ENCODE data around the gene DACT3. TPM values are rescaled to one million over a fixed set of nuclear protein-coding genes. Genes with fewer than 3 reads are reported as not detected.

DACT3 gene
- total RNA-seq, 1 donor from 2014 or later: 11.2 TPM

DNA sequence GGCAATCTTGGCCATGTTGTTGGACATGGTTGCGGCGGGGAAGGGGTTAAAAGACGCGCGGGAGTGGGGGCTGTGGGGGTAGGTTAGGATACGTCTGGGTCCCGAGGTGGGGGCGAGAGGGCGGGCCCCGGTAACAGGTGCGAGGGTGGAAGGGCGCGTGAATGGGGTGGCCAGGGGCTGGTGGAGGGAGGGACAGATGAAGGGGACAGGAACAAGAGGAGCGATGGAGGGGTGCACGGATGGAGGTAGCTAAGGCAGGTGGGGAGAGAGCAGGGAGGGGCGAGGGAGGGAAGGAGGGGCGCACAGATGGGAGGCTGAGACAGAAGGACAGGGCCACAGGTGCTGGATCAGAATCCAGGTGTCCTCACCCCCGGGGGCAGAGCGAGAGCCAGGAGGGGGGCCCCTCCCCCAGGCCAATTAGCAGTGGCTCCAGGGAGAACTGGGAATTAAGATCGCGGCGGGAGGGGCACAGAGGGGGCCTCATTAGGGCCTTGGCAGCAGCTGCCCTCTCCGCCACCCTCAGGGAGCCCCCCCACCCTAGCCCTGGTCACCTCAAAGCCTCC, 26.2 kb downstream of the DACT3 start:
- H3K27me3 Mint-ChIP-seq (ENCODE audit: unreplicated experiment): peaks cover 6% of the 10 kb centered on the region
- H3K4me3 Mint-ChIP-seq (ENCODE audit: unreplicated experiment): peak overlapping the region; percentile 12
- no peaks in the 10 kb centered on the region for H3K9me3 Mint-ChIP-seq (ENCODE audit: unreplicated experiment)
- DNase-seq (ENCODE audit: extremely low spot score, unreplicated experiment): no peak
- no peak overlapping the region for H3K27ac Mint-ChIP-seq (ENCODE audit: unreplicated experiment)
- H3K36me3 Mint-ChIP-seq (ENCODE audit: unreplicated experiment): no peaks in the 10 kb centered on the region
- peaks cover 5% of the 10 kb centered on the region for H3K4me1 Mint-ChIP-seq (ENCODE audit: unreplicated experiment)
- TF ChIP-seq CTCF (IDR thresholded peaks at IDR 0.05): no peak

- H3K9me3 Mint-ChIP-seq (ENCODE audit: unreplicated experiment): no peaks in the 10 kb centered on the region
- DNase-seq (ENCODE audit: extremely low spot score, unreplicated experiment): peak; percentile 88
- no peaks in the 10 kb centered on the region for H3K36me3 Mint-ChIP-seq (ENCODE audit: unreplicated experiment)
- H3K4me1 Mint-ChIP-seq (ENCODE audit: unreplicated experiment): peaks cover 3% of the 10 kb centered on the region
- H3K27me3 Mint-ChIP-seq (ENCODE audit: unreplicated experiment): peaks cover 6% of the 10 kb centered on the region
- no peak for TF ChIP-seq CTCF (IDR thresholded peaks at IDR 0.05)
- H3K27ac Mint-ChIP-seq (ENCODE audit: unreplicated experiment): no peak overlapping the region
- H3K4me3 Mint-ChIP-seq (ENCODE audit: unreplicated experiment): peak overlapping the region; percentile 46
Measured at GRCh38 chr19:46634045-46634655, 26.8 kb downstream of the DACT3 start.

- DNase-seq (ENCODE audit: extremely low spot score, unreplicated experiment): no peak
- peaks cover 6% of the 10 kb centered on the region for H3K27me3 Mint-ChIP-seq (ENCODE audit: unreplicated experiment)
- no peak for TF ChIP-seq CTCF (IDR thresholded peaks at IDR 0.05)
- H3K9me3 Mint-ChIP-seq (ENCODE audit: unreplicated experiment): no peaks in the 10 kb centered on the region
- no peaks in the 10 kb centered on the region for H3K36me3 Mint-ChIP-seq (ENCODE audit: unreplicated experiment)
- H3K27ac Mint-ChIP-seq (ENCODE audit: unreplicated experiment): no peak overlapping the region
- H3K4me3 Mint-ChIP-seq (ENCODE audit: unreplicated experiment): peak overlapping the region; percentile 24
- H3K4me1 Mint-ChIP-seq (ENCODE audit: unreplicated experiment): peaks cover 3% of the 10 kb centered on the region
Measured at GRCh38 chr19:46633130-46633529, 27.9 kb downstream of the DACT3 start.

DNA sequence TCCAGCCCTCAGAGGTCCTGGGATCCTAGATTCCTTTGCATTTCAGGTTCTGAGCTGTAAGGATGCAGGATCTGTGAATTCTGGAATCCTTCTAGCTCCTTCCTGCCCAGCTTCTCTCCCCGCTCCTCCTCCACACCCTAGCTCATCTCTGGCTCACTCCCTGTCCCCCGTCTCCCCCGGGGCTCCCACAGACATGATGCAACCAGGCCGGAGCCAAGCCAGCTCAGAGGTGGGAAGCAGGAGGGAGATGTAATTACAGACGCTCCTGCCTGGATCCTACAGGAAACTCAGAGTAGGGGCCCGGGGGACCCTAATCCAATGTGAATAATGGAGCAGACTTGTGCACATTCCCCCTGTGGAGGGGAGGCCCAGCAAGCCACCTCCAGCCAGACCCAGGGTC, 29.5 kb downstream of the DACT3 start:
- Mint-ChIP-seq H3K27ac (ENCODE audit: unreplicated experiment) (no peak overlapping the region), H3K4me3 (ENCODE audit: unreplicated experiment) (no peak overlapping the region), H3K36me3 (ENCODE audit: unreplicated experiment) (no peaks in the 10 kb centered on the region), H3K9me3 (ENCODE audit: unreplicated experiment) (no peaks in the 10 kb centered on the region), H3K27me3 (ENCODE audit: unreplicated experiment) (peaks cover 6% of the 10 kb centered on the region), H3K4me1 (ENCODE audit: unreplicated experiment) (peaks cover 6% of the 10 kb centered on the region)
- TF ChIP-seq CTCF (IDR thresholded peaks at IDR 0.05): no peak
- DNase-seq (ENCODE audit: extremely low spot score, unreplicated experiment): no peak

DNA sequence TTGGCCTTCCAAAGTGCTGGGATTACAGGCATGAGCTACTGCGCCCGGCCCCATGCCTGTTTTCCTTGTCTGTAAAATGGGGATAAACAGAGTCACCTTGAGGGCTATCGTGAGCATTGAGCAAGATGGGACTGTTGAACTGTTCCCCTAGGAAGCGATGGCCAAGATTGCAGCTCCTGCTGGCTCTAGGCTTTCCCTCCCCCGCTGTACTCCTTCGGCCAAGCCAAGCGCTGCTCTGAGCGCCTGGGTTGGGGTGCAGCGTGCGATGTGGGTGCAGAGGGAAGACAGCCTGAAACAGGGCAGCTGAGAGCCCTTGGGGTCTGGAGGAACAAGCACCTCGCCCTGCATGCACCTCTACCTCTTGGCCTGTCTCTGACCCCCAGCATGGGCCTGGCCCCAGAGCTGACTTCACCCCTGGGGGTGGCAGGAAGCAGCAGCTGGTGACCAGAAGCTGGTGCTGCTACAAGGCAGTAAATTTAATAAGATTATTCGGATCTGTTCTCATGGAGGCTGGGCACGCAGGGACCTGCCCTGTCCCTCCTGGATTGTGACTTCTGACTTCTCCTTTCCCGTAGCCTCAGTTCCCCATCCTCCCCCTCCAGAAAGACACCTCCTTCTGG, 30.3 kb downstream of the DACT3 start:
- H3K27ac Mint-ChIP-seq (ENCODE audit: unreplicated experiment): no peak overlapping the region
- no peaks in the 10 kb centered on the region for H3K9me3 Mint-ChIP-seq (ENCODE audit: unreplicated experiment)
- no peaks in the 10 kb centered on the region for H3K36me3 Mint-ChIP-seq (ENCODE audit: unreplicated experiment)

More for the DNA sequence above, 30.3 kb downstream of the DACT3 start:
- no peak for TF ChIP-seq CTCF (IDR thresholded peaks at IDR 0.05)
- Mint-ChIP-seq H3K4me1 (ENCODE audit: unreplicated experiment) (peaks cover 11% of the 10 kb centered on the region), H3K27me3 (ENCODE audit: unreplicated experiment) (peaks cover 4% of the 10 kb centered on the region), H3K4me3 (ENCODE audit: unreplicated experiment) (no peak overlapping the region)
- no peak for DNase-seq (ENCODE audit: extremely low spot score, unreplicated experiment)

Data from osteocyte (in vitro differentiated cells).